ENCODE measurements around the gene DNAJB4. TPM values are rescaled to one million over a fixed set of nuclear protein-coding genes. Genes with fewer than 3 reads are reported as not detected.

The DNAJB4 gene
- total and polyA plus RNA-seq, 2 experiments from 2014 or later: 40.2 to 46.2 TPM

GRCh38 chr1:78029793-78030192 lies 25.1 kb downstream of the DNAJB4 start:
- Histone ChIP-seq H3K36me3 (no peaks in the 10 kb centered on the region), H3K27ac (no peak overlapping the region), H3K27me3 (no peaks in the 10 kb centered on the region), H3K4me3 (no peak overlapping the region), H3K9me3 (ENCODE audit: low read depth) (no peaks in the 10 kb centered on the region), H3K4me1 (ENCODE audit: low read depth) (no peaks in the 10 kb centered on the region)
- TF ChIP-seq, protein P1, sequence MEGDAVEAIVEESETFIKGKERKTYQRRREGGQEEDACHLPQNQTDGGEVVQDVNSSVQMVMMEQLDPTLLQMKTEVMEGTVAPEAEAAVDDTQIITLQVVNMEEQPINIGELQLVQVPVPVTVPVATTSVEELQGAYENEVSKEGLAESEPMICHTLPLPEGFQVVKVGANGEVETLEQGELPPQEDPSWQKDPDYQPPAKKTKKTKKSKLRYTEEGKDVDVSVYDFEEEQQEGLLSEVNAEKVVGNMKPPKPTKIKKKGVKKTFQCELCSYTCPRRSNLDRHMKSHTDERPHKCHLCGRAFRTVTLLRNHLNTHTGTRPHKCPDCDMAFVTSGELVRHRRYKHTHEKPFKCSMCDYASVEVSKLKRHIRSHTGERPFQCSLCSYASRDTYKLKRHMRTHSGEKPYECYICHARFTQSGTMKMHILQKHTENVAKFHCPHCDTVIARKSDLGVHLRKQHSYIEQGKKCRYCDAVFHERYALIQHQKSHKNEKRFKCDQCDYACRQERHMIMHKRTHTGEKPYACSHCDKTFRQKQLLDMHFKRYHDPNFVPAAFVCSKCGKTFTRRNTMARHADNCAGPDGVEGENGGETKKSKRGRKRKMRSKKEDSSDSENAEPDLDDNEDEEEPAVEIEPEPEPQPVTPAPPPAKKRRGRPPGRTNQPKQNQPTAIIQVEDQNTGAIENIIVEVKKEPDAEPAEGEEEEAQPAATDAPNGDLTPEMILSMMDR (IDR thresholded peaks at IDR 0.05; ENCODE audit: low read depth, low read length): no peak
- DNase-seq (ENCODE audit: low read depth in 1 of 2, low spot score in 1 of 2): no peak

GRCh38 chr1:78032996-78033796 lies 28.5 kb downstream of the DNAJB4 start:
- no peak overlapping the region for H3K4me3 ChIP-seq
- H3K36me3 ChIP-seq: no peaks in the 10 kb centered on the region
- H3K27ac ChIP-seq: no peak overlapping the region
- DNase-seq (ENCODE audit: low read depth in 1 of 2, low spot score in 1 of 2): peak in 1 of 2 donors; percentile 61
- H3K4me1 ChIP-seq (ENCODE audit: low read depth): no peaks in the 10 kb centered on the region
- H3K27me3 ChIP-seq: no peaks in the 10 kb centered on the region
- TF ChIP-seq, protein P1 (IDR thresholded peaks at IDR 0.05; ENCODE audit: low read depth, low read length): no peak
- H3K9me3 ChIP-seq (ENCODE audit: low read depth): no peaks in the 10 kb centered on the region

- H3K4me3 ChIP-seq: no peak overlapping the region
- no peak for DNase-seq (ENCODE audit: low read depth in 1 of 2, low spot score in 1 of 2)
- H3K27me3 ChIP-seq: no peaks in the 10 kb centered on the region
- no peak overlapping the region for H3K27ac ChIP-seq
- TF ChIP-seq, protein P1 (IDR thresholded peaks at IDR 0.05; ENCODE audit: low read depth, low read length): no peak
- no peaks in the 10 kb centered on the region for H3K36me3 ChIP-seq
- no peaks in the 10 kb centered on the region for H3K9me3 ChIP-seq (ENCODE audit: low read depth)
- H3K4me1 ChIP-seq (ENCODE audit: low read depth): no peaks in the 10 kb centered on the region
Observed at GRCh38 chr1:78033797-78034172, 29.0 kb downstream of the DNAJB4 start.

- Histone ChIP-seq H3K4me3 (no peak overlapping the region), H3K27me3 (peaks cover 5% of the 10 kb centered on the region)
- DNase-seq (ENCODE audit: low read depth in 1 of 2, low spot score in 1 of 2): no peak
Observed at GRCh38 chr1:78035121-78035520, 30.4 kb downstream of the DNAJB4 start.

GRCh38 chr1:78036450-78036849 lies 31.7 kb downstream of the DNAJB4 start:
- Histone ChIP-seq H3K36me3 (no peaks in the 10 kb centered on the region), H3K27ac (no peak overlapping the region), H3K27me3 (peaks cover 5% of the 10 kb centered on the region), H3K4me1 (ENCODE audit: low read depth) (no peaks in the 10 kb centered on the region), H3K4me3 (no peak overlapping the region), H3K9me3 (ENCODE audit: low read depth) (no peaks in the 10 kb centered on the region)
- TF ChIP-seq, protein P1 (IDR thresholded peaks at IDR 0.05; ENCODE audit: low read depth, low read length): no peak
- no peak for DNase-seq (ENCODE audit: low read depth in 1 of 2, low spot score in 1 of 2)

More at GRCh38 chr1:78035121-78035520, 30.4 kb downstream of the DNAJB4 start:
- Histone ChIP-seq H3K9me3 (ENCODE audit: low read depth) (no peaks in the 10 kb centered on the region), H3K27ac (no peak overlapping the region), H3K4me1 (ENCODE audit: low read depth) (no peaks in the 10 kb centered on the region), H3K36me3 (no peaks in the 10 kb centered on the region)
- TF ChIP-seq, protein P1 (IDR thresholded peaks at IDR 0.05; ENCODE audit: low read depth, low read length): no peak

All from cardiac muscle cell (in vitro differentiated cells and primary cell).